Esophagus muscularis mucosa (tissue), 4 donors: ENCODE measurements around the gene NLRX1. TPM values are rescaled to one million over a fixed set of nuclear protein-coding genes. Genes with fewer than 3 reads are reported as not detected.

Source experiments
- DNase-seq: peaks from one replicate; pipeline ENCODE4 v3.0.0-alpha.2; 2017; ENCODE audit errors: extremely low spot score
- H3K27ac ChIP-seq, 4 donors: fragments of 200-600 bp; sonication (generic); replicated peaks in 1 of 4; 1 replicate in 3 of 4; 2 replicates in 1 of 4; pipeline ENCODE4 v1.5.1; 2016 to 2019; ENCODE audit warnings: mild to moderate bottlenecking in 1 of 4
- H3K27me3 ChIP-seq, 4 donors: fragments of 200-600 bp; sonication (generic); one replicate each; pipeline versions ENCODE4 v1.5.1 to v1.6.0; 2016 to 2019
- H3K36me3 ChIP-seq, 4 donors: fragments of 200-600 bp; sonication (generic); one replicate each; pipeline ENCODE4 v1.5.1; 2016 to 2019
- H3K4me1 ChIP-seq, 4 donors: fragments of 200-600 bp; sonication (generic); one replicate each; pipeline ENCODE4 v1.5.1; 2016 to 2019
- H3K4me3 ChIP-seq, 4 donors: fragments of 200-600 bp; sonication (generic); 1 replicate in 2 of 4; 2 replicates in 2 of 4; pipeline ENCODE4 v1.5.1; 2016 to 2019; ENCODE audit warnings: mild to moderate bottlenecking in 4 of 4, moderate library complexity in 1 of 4
- H3K9me3 ChIP-seq, 4 donors: fragments of 200-600 bp; sonication (generic); 1 replicate in 3 of 4; 2 replicates in 1 of 4; pipeline ENCODE4 v1.5.1; 2016 to 2019
- EP300 ChIP-seq: sonication (generic); formaldehyde crosslinking; IDR thresholded peaks from one replicate; pipeline ENCODE4 v1.6.1; 2017; ENCODE audit warnings: antibody characterized with exemption
- POLR2A ChIP-seq: fragments of 450-650 bp; IDR thresholded peaks from one replicate; pipeline ENCODE4 v1.6.1; 2017; ENCODE audit warnings: antibody characterized with exemption, moderate library complexity, mild to moderate bottlenecking, low read depth
- POLR2AphosphoS5 ChIP-seq, 2 donors: sonication (generic); formaldehyde crosslinking; IDR thresholded peaks; one replicate each; pipeline ENCODE4 v1.6.1; 2017; ENCODE audit warnings: antibody characterized with exemption in 2 of 2
- WGBS: methylation state at CpG from one replicate; pipeline ENCODE4 v1.1.5; 2018; 5-methylcytosine and 5-hydroxymethylcytosine counted together
- intact Hi-C: fragments of 100-400 bp; cut with DNase I; formaldehyde crosslinking; loops from one replicate; pipeline ENCODE4 v1.15.1; 2023
- total RNA-seq, 4 donors: library from RNA; depleted of rRNA; stranded (reverse); fragments of >200 nt; gene quantifications; one replicate each; pipeline versions ENCODE4 v1.1.0 to v1.2.1, GENCODE V29; 2016
- TF ChIP-seq, protein P1 (sequence below), 3 experiments: fragments of 200-600 bp in 2 of 3; fragments of 450-650 bp in 1 of 3; sonication (generic) in 2 of 3; IDR thresholded peaks; one replicate each; pipeline ENCODE4 v1.5.1; 2017 to 2019; ENCODE audit warnings: antibody characterized with exemption in 3 of 3, mild to moderate bottlenecking in 2 of 3, moderate library complexity in 1 of 3

Gene NLRX1
- total RNA-seq, 4 donors from 2014 or later: 21.5 to 47.3 (median 27.2) TPM

DNA sequence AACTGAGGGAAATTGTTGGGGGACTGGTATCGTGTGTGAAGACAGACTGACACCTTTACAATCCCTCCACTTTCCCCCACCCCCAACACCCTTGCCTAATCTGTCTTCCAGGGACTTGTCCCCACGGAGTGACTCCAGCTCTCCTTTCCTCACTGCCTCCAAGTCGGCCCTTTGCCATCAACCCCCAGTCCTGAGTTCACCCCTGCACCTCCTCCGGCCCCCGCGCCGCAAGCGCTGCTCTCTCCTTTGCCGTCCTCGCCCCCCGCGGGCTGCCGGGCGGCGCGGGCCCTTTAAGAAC, 19.9 kb upstream of the NLRX1 start:
- intact Hi-C loops: loop anchor here (5.0 kb wide), 1 partner anchor 49 kb away; no protein-coding TSS in a partner anchor
- Histone ChIP-seq H3K36me3 (no peaks in the 10 kb centered on the region), H3K27ac (peak overlapping the region in 1 of 4 donors; percentile 45), H3K4me1 (peaks cover 13 to 29% (median 24%) of the 10 kb centered on the region in 4 donors), H3K27me3 (peaks cover 0 to 8% (median 0%) of the 10 kb centered on the region in 4 donors), H3K9me3 (no peaks in the 10 kb centered on the region), H3K4me3 (peak overlapping the region; percentile 63 to 84 (median 67))
- under 1% methylated on average over 16 of the region's 16 CpGs for WGBS
- no peak for TF ChIP-seq EP300
- TF ChIP-seq POLR2A: no peak
- TF ChIP-seq, protein P1, sequence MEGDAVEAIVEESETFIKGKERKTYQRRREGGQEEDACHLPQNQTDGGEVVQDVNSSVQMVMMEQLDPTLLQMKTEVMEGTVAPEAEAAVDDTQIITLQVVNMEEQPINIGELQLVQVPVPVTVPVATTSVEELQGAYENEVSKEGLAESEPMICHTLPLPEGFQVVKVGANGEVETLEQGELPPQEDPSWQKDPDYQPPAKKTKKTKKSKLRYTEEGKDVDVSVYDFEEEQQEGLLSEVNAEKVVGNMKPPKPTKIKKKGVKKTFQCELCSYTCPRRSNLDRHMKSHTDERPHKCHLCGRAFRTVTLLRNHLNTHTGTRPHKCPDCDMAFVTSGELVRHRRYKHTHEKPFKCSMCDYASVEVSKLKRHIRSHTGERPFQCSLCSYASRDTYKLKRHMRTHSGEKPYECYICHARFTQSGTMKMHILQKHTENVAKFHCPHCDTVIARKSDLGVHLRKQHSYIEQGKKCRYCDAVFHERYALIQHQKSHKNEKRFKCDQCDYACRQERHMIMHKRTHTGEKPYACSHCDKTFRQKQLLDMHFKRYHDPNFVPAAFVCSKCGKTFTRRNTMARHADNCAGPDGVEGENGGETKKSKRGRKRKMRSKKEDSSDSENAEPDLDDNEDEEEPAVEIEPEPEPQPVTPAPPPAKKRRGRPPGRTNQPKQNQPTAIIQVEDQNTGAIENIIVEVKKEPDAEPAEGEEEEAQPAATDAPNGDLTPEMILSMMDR (IDR thresholded peaks at IDR 0.05): no peak
- no peak for TF ChIP-seq POLR2AphosphoS5 (IDR thresholded peaks at IDR 0.05)
- no peak for DNase-seq

DNA sequence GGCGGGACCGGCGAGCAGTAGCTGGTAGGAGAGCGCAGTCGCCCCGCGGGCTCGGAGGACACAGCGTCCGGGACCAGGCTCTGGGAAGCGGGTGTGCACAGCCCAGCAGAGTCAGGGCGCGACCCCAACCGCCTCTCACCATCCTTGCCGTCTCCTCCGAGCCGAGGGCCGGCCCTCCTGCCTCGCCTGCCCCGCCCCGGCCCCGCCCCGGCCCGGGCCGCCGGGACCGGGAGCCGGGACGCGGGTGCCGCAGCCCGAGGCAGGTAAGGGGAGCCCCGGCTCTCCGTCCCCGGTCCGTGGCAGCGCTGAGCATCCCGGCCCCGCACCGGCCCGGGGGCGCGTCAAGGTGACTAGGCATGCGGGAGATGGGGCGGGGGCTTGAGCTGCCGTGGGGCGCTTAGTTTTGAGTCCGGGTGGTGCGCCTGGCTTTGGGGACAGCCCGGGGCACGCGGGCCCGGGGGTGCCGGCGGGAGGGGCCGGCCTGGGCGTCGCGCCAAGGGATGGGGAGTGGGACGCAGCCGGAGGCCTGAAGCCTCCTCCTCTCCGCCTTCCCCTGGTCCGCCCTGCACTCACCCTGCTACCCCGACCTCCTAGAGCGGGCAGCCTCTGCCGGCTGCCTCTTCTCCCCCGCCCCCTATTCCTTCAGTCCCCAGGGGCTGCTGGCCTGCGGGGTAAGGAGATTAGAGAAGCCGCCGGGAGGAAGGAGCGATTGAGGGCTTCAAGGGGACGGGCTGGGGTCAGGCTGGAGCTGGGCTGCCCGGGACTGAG, 19.3 kb upstream of the NLRX1 start, which contains the start of gene ABCG4:
ABCG4 (plus strand) TSS at position 35 of the 768 bp plus-strand sequence. CDS start 914 bp downstream, outside the sequence.
- no peaks in the 10 kb centered on the region for H3K9me3 ChIP-seq
- intact Hi-C loops: loop anchor here (5.0 kb wide), 1 partner anchor 48 kb away; no protein-coding TSS in a partner anchor
- H3K36me3 ChIP-seq: no peaks in the 10 kb centered on the region
- 10% methylated on average over 18 of the region's 73 CpGs for WGBS
- no peak for DNase-seq
- peaks cover 13 to 29% (median 24%) of the 10 kb centered on the region in 4 donors for H3K4me1 ChIP-seq
- H3K27ac ChIP-seq: peak within 1 kb of the TSS in 1 of 4 donors; percentile 45
- peaks cover 0 to 8% (median 0%) of the 10 kb centered on the region in 4 donors for H3K27me3 ChIP-seq
- TF ChIP-seq POLR2AphosphoS5 (IDR thresholded peaks at IDR 0.05) (no peak), EP300 (no peak)
- TF ChIP-seq, protein P1 (IDR thresholded peaks at IDR 0.05): no peak
- peak within 1 kb of the TSS; percentile 63 to 84 (median 67) for H3K4me3 ChIP-seq

DNA sequence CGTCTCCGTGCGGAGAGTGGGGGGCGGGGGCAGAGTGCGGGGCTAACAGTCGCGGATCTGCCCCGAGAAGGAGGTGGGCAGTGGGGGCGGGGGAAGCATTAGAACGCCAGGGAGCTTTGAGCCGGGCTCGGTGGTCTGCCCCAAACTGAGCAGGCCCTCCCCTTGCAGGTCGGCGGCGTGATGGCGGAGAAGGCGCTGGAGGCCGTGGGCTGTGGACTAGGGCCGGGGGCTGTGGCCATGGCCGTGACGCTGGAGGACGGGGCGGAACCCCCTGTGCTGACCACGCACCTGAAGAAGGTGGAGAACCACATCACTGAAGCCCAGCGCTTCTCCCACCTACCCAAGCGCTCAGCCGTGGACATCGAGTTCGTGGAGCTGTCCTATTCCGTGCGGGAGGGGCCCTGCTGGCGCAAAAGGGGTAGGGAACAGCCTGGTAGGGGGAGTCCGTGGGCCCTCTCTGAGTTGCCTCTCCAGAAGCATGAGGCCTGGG, 18.7 kb upstream of the NLRX1 start:
- intact Hi-C loops: loop anchor here (5.0 kb wide), 1 partner anchor 47 kb away; no protein-coding TSS in a partner anchor
- Histone ChIP-seq H3K4me1 (peaks cover 13 to 25% (median 21%) of the 10 kb centered on the region in 4 donors), H3K27me3 (peaks cover 0 to 8% (median 0%) of the 10 kb centered on the region in 4 donors), H3K27ac (no peak overlapping the region), H3K9me3 (no peaks in the 10 kb centered on the region), H3K4me3 (peak overlapping the region; percentile 63 to 84 (median 67)), H3K36me3 (no peaks in the 10 kb centered on the region)
- WGBS: 55% methylated on average over 25 of the region's 33 CpGs
- no peak for TF ChIP-seq EP300
- no peak for TF ChIP-seq POLR2AphosphoS5 (IDR thresholded peaks at IDR 0.05)
- TF ChIP-seq, protein P1 (IDR thresholded peaks at IDR 0.05): no peak
- no peak for TF ChIP-seq POLR2A
- DNase-seq: no peak

DNA sequence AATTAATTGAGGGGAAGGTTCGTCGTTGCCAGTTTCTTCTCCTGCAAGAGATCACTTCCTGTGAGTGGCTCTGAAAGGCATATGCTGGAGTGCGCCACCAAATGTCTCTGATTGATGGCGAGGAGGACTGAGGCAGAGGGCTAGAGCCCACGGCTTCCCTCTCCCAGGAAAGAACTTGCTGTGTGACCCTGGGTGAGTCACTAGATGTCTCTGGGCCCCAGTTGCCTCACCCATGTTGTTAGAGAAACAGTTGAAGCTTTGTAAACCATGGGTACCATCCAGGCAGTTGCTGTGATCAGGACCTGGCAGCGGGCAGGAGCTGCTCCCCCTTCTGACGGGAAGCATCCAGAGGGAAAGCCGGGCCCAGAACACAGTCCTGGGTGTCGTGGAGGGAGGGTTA, 16.5 kb upstream of the NLRX1 start:
- no peak overlapping the region for H3K4me3 ChIP-seq
- WGBS: 80% methylated on average over 7 of the region's 9 CpGs
- H3K9me3 ChIP-seq: no peaks in the 10 kb centered on the region
- intact Hi-C loops: no loop called here
- no peak for DNase-seq
- peaks cover 0 to 8% (median 0%) of the 10 kb centered on the region in 4 donors for H3K27me3 ChIP-seq
- TF ChIP-seq POLR2A (no peak), POLR2AphosphoS5 (IDR thresholded peaks at IDR 0.05) (no peak), EP300 (no peak)
- TF ChIP-seq, protein P1 (IDR thresholded peaks at IDR 0.05): no peak
- H3K27ac ChIP-seq: no peak overlapping the region
- peaks cover 13 to 20% (median 18%) of the 10 kb centered on the region in 4 donors for H3K4me1 ChIP-seq
- H3K36me3 ChIP-seq: no peaks in the 10 kb centered on the region
